HepG2 (cell line): ENCODE results near the gene ZNF773. TPM values are rescaled to one million over a fixed set of nuclear protein-coding genes. Genes with fewer than 3 reads are reported as not detected.

Experiments
- ARHGAP35 ChIP-seq: sonication (generic); formaldehyde crosslinking; IDR thresholded peaks from 2 replicates; pipeline ENCODE4 v1.9.0; 2022; ENCODE audit warnings: mild to moderate bottlenecking, inconsistent platforms, moderate library complexity, missing genetic modification reagents, borderline replicate concordance
- ARID3A ChIP-seq: IDR thresholded peaks from 2 replicates; pipeline ENCODE4 v1.6.1; 2012; ENCODE audit warnings: low read depth, low read length, improper control_type of control experiment
- ATF7-NPFF ChIP-seq: sonication (generic); formaldehyde crosslinking; IDR thresholded peaks from 2 replicates; pipeline ENCODE4 v1.8.1; 2023; ENCODE audit warnings: mild to moderate bottlenecking, low read depth, missing genetic modification reagents, moderate library complexity
- GABPB1 ChIP-seq: IDR thresholded peaks from 2 replicates; pipeline ENCODE4 v1.6.1; 2016; ENCODE audit warnings: mild to moderate bottlenecking, missing genetic modification reagents, moderate library complexity, missing compliant biosample characterization
- GATA4 ChIP-seq: sonication (generic); IDR thresholded peaks from 2 replicates; pipeline ENCODE4 v1.6.1; 2016; ENCODE audit warnings: antibody characterized with exemption, low read depth, borderline replicate concordance
- HNRNPH1 ChIP-seq: fragments of 200-400 bp; formaldehyde crosslinking; optimal IDR thresholded peaks from 2 replicates; pipeline ENCODE3; 2017; ENCODE audit warnings: mild to moderate bottlenecking, low read depth, low read length
- KMT2B ChIP-seq: IDR thresholded peaks from 2 replicates; pipeline ENCODE4 v1.6.1; 2016; ENCODE audit warnings: missing genetic modification reagents, missing compliant biosample characterization
- MIXL1 ChIP-seq: IDR thresholded peaks from 2 replicates; pipeline ENCODE4 v1.6.1; 2016
- NPAS2 ChIP-seq: sonication (generic); formaldehyde crosslinking; IDR thresholded peaks from 2 replicates; pipeline ENCODE4 v1.8.0; 2022; ENCODE audit warnings: mild to moderate bottlenecking, missing genetic modification reagents, borderline replicate concordance
- PITX1 ChIP-seq: sonication (generic); formaldehyde crosslinking; IDR thresholded peaks from 2 replicates; pipeline ENCODE4 v1.5.1; 2020; ENCODE audit warnings: mild to moderate bottlenecking, missing genetic modification reagents
- POGZ ChIP-seq: sonication (generic); formaldehyde crosslinking; IDR thresholded peaks from 2 replicates; pipeline ENCODE4 v1.4.0; 2020; ENCODE audit warnings: mild to moderate bottlenecking, missing genetic modification reagents
- SETDB1 ChIP-seq: sonication (generic); formaldehyde crosslinking; IDR thresholded peaks from 2 replicates; pipeline ENCODE4 v1.5.1; 2020; ENCODE audit warnings: missing genetic modification reagents, mild to moderate bottlenecking, borderline replicate concordance
- SMARCC2 ChIP-seq: fragments of 450-650 bp; IDR thresholded peaks from 2 replicates; pipeline ENCODE4 v1.6.1; 2017; ENCODE audit warnings: antibody characterized with exemption, mild to moderate bottlenecking
- ZNF546 ChIP-seq: sonication (generic); formaldehyde crosslinking; conservative IDR thresholded peaks from 2 replicates; pipeline ENCODE4 v1.8.1; 2023; ENCODE audit warnings: mild to moderate bottlenecking, missing genetic modification reagents
- ZNF569 ChIP-seq: sonication (generic); formaldehyde crosslinking; IDR thresholded peaks from 2 replicates; pipeline ENCODE4 v1.5.0; 2020; ENCODE audit warnings: mild to moderate bottlenecking, missing genetic modification reagents, moderate library complexity, borderline replicate concordance
- polyA plus RNA-seq, 8 experiments: library from polyadenylated mRNA; depleted of rRNA in 3 of 8; stranded (reverse) in 7 of 8; unstranded in 1 of 8; fragments of >200 nt; fragmentation: Illumina TruSeq in 4 of 8; extraction: Trizol in 4 of 8; gene quantifications; 2 replicates each; pipeline versions ENCODE4 v1.2.1 to v1.2.3, GENCODE V29; 2011 to 2016; ENCODE audit warnings: low read depth in 4 of 8, missing spikeins in 1 of 8, mixed read lengths in 1 of 8; ENCODE audit not compliant: insufficient read depth in 1 of 8
- total RNA-seq, 5 experiments: library from RNA; depleted of rRNA; stranded (reverse); fragments of >200 nt; fragmentation: Illumina TruSeq; extraction: Trizol; gene quantifications; 2 replicates each; pipeline ENCODE4 v1.2.3, GENCODE V29; 2016; ENCODE audit warnings: low read depth in 1 of 5
- TF ChIP-seq, protein P1 (sequence below): sonication (generic); formaldehyde crosslinking; IDR thresholded peaks from 2 replicates; pipeline ENCODE4 v1.4.0; 2020; ENCODE audit warnings: missing genetic modification reagents
- TF ChIP-seq, protein P2 (sequence below): sonication (generic); formaldehyde crosslinking; conservative IDR thresholded peaks from 2 replicates; pipeline ENCODE4 v1.4.0; 2020; ENCODE audit warnings: missing genetic modification reagents
- TF ChIP-seq, protein P3 (sequence below): sonication (generic); formaldehyde crosslinking; IDR thresholded peaks from 2 replicates; pipeline ENCODE4 v1.5.0; 2020; ENCODE audit warnings: mild to moderate bottlenecking, missing genetic modification reagents, borderline replicate concordance

The ZNF773 gene
- total and polyA plus RNA-seq, 2 of the 13 experiments (the other 11 are each of a cell fraction or from before 2014, with no cell fraction given), result 5.7 to 6.7 TPM

GRCh38 chr19:57477191-57478008, 22.3 kb upstream of the ZNF773 start, which contains the start of gene ZNF772 (continued):
- TF ChIP-seq, protein P1, sequence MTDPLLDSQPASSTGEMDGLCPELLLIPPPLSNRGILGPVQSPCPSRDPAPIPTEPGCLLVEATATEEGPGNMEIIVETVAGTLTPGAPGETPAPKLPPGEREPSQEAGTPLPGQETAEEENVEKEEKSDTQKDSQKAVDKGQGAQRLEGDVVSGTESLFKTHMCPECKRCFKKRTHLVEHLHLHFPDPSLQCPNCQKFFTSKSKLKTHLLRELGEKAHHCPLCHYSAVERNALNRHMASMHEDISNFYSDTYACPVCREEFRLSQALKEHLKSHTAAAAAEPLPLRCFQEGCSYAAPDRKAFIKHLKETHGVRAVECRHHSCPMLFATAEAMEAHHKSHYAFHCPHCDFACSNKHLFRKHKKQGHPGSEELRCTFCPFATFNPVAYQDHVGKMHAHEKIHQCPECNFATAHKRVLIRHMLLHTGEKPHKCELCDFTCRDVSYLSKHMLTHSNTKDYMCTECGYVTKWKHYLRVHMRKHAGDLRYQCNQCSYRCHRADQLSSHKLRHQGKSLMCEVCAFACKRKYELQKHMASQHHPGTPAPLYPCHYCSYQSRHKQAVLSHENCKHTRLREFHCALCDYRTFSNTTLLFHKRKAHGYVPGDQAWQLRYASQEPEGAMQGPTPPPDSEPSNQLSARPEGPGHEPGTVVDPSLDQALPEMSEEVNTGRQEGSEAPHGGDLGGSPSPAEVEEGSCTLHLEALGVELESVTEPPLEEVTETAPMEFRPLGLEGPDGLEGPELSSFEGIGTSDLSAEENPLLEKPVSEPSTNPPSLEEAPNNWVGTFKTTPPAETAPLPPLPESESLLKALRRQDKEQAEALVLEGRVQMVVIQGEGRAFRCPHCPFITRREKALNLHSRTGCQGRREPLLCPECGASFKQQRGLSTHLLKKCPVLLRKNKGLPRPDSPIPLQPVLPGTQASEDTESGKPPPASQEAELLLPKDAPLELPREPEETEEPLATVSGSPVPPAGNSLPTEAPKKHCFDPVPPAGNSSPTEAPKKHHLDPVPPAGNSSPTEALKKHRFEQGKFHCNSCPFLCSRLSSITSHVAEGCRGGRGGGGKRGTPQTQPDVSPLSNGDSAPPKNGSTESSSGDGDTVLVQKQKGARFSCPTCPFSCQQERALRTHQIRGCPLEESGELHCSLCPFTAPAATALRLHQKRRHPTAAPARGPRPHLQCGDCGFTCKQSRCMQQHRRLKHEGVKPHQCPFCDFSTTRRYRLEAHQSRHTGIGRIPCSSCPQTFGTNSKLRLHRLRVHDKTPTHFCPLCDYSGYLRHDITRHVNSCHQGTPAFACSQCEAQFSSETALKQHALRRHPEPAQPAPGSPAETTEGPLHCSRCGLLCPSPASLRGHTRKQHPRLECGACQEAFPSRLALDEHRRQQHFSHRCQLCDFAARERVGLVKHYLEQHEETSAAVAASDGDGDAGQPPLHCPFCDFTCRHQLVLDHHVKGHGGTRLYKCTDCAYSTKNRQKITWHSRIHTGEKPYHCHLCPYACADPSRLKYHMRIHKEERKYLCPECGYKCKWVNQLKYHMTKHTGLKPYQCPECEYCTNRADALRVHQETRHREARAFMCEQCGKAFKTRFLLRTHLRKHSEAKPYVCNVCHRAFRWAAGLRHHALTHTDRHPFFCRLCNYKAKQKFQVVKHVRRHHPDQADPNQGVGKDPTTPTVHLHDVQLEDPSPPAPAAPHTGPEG (CRISPR knock-in tag), result 0 out of 2 replicates have a peak, but pooled peaks have one; percentile 28
- TF ChIP-seq SMARCC2 (no peak), ATF7-NPFF (CRISPR knock-in tag) (no peak), POGZ (CRISPR knock-in tag) (0 out of 2 replicates have a peak, but pooled peaks have one; percentile 22), ARHGAP35 (CRISPR knock-in tag) (no peak), GATA4 (no peak), HNRNPH1 (no peak), GABPB1 (peak; percentile 95), ZNF546 (CRISPR knock-in tag) (no peak), SETDB1 (no peak; the same call in 1 of the 2 replicates), ZNF569 (no peak), NPAS2 (CRISPR knock-in tag) (no peak), PITX1 (CRISPR knock-in tag) (0 out of 2 replicates have a peak, but pooled peaks have one; percentile 73), KMT2B (CRISPR knock-in tag) (peak; percentile 80; the same call in 1 of the 2 replicates), MIXL1 (CRISPR knock-in tag) (peak; percentile 58; the same call in 1 of the 2 replicates), ARID3A (no peak)
- TF ChIP-seq, protein P2, sequence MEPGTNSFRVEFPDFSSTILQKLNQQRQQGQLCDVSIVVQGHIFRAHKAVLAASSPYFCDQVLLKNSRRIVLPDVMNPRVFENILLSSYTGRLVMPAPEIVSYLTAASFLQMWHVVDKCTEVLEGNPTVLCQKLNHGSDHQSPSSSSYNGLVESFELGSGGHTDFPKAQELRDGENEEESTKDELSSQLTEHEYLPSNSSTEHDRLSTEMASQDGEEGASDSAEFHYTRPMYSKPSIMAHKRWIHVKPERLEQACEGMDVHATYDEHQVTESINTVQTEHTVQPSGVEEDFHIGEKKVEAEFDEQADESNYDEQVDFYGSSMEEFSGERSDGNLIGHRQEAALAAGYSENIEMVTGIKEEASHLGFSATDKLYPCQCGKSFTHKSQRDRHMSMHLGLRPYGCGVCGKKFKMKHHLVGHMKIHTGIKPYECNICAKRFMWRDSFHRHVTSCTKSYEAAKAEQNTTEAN (CRISPR knock-in tag), result no peak
- TF ChIP-seq, protein P3, sequence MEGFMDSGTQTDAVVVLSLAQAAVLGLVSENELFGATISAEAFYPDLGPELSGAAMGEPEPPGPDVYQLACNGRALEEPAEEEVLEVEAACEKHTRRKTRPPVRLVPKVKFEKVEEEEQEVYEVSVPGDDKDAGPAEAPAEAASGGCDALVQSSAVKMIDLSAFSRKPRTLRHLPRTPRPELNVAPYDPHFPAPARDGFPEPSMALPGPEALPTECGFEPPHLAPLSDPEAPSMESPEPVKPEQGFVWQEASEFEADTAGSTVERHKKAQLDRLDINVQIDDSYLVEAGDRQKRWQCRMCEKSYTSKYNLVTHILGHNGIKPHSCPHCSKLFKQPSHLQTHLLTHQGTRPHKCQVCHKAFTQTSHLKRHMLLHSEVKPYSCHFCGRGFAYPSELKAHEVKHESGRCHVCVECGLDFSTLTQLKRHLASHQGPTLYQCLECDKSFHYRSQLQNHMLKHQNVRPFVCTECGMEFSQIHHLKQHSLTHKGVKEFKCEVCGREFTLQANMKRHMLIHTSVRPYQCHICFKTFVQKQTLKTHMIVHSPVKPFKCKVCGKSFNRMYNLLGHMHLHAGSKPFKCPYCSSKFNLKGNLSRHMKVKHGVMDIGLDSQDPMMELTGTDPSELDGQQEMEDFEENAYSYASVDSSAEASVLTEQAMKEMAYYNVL (CRISPR knock-in tag), result peak; percentile 70; the same call in 1 of the 2 replicates
